ENCODE data around the gene RNF212.

The RNF212 gene

GRCh38 chr4:1023075-1023640, 90.2 kb downstream of the RNF212 start:
- DNase-seq (ENCODE audit: low read depth, low spot score), result no peak
- TF ChIP-seq, protein P1, sequence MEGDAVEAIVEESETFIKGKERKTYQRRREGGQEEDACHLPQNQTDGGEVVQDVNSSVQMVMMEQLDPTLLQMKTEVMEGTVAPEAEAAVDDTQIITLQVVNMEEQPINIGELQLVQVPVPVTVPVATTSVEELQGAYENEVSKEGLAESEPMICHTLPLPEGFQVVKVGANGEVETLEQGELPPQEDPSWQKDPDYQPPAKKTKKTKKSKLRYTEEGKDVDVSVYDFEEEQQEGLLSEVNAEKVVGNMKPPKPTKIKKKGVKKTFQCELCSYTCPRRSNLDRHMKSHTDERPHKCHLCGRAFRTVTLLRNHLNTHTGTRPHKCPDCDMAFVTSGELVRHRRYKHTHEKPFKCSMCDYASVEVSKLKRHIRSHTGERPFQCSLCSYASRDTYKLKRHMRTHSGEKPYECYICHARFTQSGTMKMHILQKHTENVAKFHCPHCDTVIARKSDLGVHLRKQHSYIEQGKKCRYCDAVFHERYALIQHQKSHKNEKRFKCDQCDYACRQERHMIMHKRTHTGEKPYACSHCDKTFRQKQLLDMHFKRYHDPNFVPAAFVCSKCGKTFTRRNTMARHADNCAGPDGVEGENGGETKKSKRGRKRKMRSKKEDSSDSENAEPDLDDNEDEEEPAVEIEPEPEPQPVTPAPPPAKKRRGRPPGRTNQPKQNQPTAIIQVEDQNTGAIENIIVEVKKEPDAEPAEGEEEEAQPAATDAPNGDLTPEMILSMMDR (IDR thresholded peaks at IDR 0.05; ENCODE audit: low read depth, low read length), result no peak
- no peak overlapping the region for H3K4me3 ChIP-seq (ENCODE audit: low read depth, low read length)
- in situ Hi-C loops (cut with HindIII; ENCODE audit: low sequenced_read_pairs), result no loop called here

- no peak overlapping the region for H3K4me3 ChIP-seq (ENCODE audit: low read depth, low read length)
- in situ Hi-C loops (cut with HindIII; ENCODE audit: low sequenced_read_pairs), result no loop called here
- DNase-seq (ENCODE audit: low read depth, low spot score), result no peak
- TF ChIP-seq, protein P1 (IDR thresholded peaks at IDR 0.05; ENCODE audit: low read depth, low read length), result no peak
Observed at GRCh38 chr4:1022739-1023066, 90.7 kb downstream of the RNF212 start.

GRCh38 chr4:1022051-1022738, 91.2 kb downstream of the RNF212 start:
- no peak for DNase-seq (ENCODE audit: low read depth, low spot score)
- in situ Hi-C loops (cut with HindIII; ENCODE audit: low sequenced_read_pairs), result no loop called here
- TF ChIP-seq, protein P1 (IDR thresholded peaks at IDR 0.05; ENCODE audit: low read depth, low read length), result no peak
- H3K4me3 ChIP-seq (ENCODE audit: low read depth, low read length), result no peak overlapping the region
